Hematopoietic multipotent progenitor cell treated with erythropoietin and hydrocortisone succinate and interleukin-3 and kit ligand, for 6 days (in vitro differentiated cells): Measurements from ENCODE around the gene ASIC4.
A peak's percentile ranks its signal among the peaks of the same experiment; 100 is the strongest.

Experiments
- DNase-seq: peaks from one replicate; pipeline ENCODE4 v3.0.0-alpha.2; 2015

The ASIC4 gene

DNA sequence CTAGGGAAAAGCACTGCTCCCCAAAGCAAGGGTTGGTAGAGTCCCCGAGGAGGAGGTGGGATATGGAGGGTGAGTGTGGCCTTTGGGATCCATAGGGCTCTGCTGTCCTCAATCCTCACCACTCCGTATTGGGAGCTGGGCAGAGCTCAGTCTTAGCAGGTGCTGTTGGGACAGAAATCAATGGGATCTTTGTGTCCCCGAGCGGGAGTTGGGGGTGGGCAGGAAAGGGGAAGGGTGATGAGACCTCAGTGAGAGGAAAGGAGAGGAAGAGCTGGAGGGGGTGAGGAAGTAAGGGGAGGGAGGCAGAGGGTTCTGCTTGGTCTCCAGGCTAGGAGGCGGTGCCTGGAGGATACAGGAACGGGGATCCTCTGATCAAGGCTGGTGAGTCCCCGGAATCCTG lies 2.6 kb downstream of the ASIC4 start:
- DNase-seq, result no peak

- DNase-seq, result no peak
Measured at GRCh38 chr2:219517954-219518778, 3.9 kb downstream of the ASIC4 start.

DNA sequence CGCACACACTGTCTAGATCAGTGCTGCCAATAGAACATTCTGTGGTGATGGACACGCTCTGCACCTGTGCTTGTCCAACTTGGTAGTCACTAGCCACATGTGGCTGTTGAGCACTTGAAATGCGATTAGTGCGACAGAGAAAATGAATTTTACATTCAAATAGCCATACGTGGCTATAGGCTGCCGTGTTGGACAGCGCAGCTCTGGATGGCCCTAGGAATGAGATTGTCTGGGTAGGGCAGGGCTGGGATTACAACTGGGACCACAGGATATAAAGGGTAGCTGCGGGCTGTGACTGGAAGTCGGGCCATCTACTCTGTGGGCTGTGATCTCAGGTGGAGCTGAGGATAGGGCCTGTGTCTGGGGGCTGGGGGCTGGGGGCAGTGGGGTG lies 5.2 kb downstream of the ASIC4 start:
- no peak for DNase-seq

GRCh38 chr2:219520079-219520478 lies 5.8 kb downstream of the ASIC4 start:
- DNase-seq, result peak; percentile 67

DNA sequence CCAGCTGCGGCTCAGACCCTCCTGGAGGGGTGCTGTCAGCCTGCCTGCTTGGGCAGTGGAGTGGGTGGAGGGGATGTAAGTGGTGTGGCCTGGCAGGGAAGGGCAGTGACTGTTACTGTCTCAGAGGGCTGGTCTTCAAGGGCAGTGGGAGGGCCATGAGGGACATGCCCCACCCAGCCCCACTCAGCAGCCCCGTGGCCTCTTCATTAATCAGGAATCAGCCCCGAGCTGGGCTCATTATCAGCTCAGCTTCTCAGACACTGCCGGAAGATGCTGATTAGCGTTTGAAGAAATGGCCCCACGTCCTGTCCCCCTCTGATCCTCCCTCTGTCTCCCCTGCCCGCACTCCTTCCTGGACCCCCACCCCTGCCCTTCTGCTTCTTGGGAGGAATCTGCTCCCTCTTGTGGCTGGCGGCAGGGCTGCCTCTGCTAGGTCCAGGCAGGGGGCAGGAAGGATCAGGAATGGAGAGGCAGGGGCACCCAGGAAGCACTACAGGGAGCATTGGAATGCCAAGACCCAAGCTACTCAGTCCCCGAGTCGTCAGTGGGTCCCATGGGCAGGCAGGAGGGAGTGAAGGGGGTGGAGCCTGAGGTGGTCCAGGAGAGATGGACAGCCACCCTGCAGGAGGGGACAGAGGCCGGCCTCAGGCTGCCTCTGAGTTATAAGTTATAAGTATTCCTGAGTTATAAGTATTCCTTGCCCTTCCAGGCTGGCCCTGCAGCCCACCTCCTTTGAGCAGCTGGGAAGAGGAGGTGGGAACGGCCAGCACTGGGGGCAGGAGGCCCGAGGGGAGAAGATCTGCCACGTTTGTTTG lies 7.0 kb downstream of the ASIC4 start:
- DNase-seq, result peak; percentile 83

- DNase-seq, result peak; percentile 50
Measured at GRCh38 chr2:219522111-219523030, 8.1 kb downstream of the ASIC4 start.

DNA sequence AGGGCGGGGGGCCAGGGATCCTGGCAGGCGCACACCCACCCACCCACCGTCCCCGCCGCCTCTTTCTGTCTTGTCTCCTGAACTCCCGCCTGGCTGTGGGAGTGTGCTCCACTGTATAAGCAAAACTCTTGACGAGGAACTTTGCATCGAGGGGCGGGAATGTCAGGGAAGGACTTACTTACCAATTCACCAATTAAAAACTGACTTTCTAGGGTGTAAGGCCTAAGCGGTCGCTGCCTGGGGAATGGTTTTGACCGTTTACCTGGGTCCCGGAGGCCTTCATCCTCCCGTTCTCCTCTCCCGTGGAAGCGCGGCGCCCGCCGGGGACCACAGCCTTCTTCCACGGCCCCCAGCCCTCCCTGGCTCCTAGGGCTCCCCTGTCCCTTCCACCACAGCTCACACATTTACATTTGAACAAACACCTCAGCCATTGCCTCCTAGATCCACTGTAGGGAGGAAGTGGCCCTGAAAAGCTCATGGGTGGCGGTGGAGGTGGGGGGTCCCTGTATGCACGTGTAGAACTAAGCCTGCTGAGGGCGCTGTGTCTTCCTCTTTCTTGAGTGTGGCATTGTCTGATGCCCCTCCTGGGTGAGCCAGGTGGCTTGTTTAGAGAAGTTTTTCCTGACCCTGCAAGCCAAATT lies 8.9 kb downstream of the ASIC4 start:
- DNase-seq, result peak; percentile 42

DNA sequence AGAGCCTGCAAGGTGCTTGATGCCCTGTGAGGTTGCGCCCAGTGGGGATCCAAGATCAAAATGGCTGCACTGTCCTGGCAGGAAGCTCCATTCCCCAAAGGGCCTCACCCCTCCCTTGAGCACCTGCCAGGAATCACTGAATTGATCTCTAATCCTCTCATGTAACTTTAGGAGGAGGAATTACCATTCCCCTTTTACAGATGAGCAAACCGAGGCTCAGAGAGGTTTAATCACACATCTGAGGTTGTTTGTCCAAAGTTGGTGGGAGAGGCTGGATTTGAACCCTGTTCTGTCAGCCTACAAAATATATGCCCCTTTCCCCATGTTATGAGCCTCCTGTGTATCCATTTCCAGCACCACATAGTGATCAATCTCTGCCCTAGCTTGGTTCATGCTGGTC lies 10.5 kb downstream of the ASIC4 start:
- no peak for DNase-seq

DNA sequence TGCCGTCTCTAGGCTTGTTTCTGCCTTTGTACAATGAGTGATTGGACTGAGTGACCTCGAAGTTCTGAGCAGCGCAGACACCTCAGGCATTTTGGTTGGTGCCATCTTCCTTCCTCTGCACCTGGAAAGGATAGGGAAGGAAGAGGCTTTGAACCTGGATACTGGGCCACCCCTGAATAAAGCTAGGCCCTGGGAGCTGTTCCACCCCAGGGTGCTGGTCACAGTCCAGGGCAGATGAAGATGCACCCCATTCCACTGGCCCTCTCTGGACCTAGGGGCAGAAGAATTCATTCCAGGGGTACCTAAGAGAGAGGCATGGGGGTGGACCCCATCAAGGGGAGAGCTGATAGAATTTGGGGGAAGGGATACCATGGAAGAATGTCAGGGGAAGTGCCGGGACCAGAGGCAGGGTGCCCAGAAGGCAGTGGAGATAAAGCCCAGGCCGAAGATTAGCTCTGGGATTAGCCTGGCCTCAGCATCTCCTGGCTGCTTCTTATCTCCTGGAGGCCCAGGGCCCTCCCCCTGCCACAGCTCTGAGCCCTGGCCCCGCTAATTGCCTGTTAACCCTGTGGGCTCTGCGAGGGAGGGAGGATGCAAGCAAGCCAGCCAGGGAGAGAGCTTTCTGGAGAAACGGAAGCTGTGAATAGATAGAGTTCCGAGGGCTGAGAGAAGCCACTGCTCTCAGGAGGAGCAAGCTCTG lies 11.4 kb downstream of the ASIC4 start:
- DNase-seq, result peak; percentile 90

DNA sequence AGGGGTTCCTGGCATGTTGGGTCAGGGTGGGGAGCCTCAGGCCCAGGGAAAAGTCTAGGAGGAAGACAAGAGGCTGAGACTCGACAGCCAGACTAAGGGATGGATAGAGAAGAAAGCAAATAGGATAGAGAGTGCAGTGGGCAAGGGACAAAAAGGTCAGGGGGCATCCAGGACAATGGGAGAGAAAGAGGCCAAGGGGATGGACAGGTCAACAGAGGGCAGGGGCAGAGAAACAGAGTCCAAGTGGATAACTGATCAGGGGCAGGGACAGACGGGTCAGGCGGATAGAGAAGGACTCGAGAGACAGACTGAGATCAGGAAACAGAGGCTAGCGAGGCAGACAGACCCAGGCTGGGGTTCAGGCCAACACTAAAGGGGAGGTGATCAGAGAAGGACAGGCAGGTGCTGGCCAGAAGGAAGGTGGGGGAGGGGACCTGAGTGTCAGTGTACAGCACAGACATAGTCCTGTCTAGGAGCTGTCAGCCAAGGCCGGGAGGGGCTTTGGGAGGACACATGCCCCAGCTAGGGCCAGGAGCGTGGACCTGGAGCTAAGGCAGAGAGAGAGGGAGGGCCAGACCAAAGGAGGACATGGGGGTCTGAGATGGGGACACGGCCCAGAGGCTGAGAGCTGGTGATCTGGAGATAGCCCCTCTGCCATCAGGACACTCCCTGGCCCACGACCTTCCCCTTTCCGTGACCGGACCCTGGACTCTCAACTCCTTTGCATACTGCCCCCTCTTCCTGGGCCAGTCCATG lies 12.2 kb downstream of the ASIC4 start:
- no peak for DNase-seq

DNA sequence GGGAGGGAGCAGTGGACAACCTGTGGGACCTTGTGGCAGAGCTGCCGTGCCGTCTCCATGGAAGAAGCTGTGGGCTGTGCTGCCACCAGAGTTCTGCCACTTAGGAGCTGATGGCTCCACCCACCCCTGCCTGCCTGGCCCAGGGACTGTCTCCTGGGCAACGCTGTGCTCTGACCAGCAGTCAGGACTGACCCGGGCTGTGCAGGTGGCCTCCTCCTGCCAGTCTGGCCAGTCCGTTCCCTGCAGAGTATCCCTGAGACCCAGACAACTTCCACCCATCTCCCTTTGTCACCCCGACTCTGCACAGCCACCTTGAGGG lies 12.8 kb downstream of the ASIC4 start:
- DNase-seq, result no peak

GRCh38 chr2:219527472-219527871 lies 13.2 kb downstream of the ASIC4 start:
- DNase-seq, result no peak

GRCh38 chr2:219530048-219530963 lies 16.0 kb downstream of the ASIC4 start:
- peak; percentile 93 for DNase-seq

- no peak for DNase-seq
Measured at GRCh38 chr2:219531639-219532377, 17.5 kb downstream of the ASIC4 start.

DNA sequence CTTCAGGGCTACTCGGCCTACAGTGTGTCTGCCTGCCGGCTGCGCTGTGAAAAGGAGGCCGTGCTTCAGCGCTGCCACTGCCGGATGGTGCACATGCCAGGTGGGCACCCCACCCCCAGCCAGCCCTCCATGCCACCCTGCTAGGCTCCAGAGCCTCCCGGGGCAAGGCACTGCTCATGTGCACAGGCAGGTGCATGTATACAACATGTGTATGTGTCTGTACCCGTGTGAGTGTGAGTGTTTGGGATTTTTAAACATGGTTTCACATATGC lies 18.0 kb downstream of the ASIC4 start:
- no peak for DNase-seq

DNA sequence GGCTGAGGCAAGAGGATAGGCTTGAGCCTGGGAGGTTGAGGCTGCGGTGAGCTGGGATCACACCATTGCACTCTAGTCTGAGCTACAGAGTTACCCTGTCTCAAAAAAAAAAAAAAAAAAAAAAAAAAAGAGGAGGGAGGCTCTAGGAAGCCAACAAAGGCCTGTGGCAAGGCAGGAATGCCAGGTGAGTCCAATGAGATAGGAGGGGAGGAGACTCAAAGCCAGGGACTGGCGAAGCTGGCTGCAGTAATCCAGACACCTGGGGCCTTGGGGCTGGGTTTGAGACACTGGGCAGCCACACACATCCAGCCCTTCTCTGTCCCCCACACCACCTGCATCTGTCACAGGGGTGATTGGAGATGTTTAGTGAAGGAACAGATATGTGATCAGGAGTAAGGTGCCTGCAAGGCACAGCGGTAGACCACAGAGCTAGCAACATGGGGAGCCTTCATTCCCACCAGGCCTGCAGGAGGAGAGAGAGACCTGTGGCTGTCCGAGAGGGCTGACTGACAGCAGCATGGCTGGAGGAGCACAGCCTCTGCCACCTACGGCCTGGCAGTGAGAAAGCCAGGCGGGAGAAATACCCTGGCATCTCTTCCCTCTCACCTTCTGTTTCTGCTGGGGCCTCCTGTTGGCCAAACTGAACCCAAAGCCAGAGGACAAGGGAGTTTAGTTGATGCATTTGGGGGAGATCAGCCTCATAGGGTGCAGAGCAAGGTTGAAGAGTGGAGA lies 19.8 kb downstream of the ASIC4 start:
- DNase-seq, result no peak

DNA sequence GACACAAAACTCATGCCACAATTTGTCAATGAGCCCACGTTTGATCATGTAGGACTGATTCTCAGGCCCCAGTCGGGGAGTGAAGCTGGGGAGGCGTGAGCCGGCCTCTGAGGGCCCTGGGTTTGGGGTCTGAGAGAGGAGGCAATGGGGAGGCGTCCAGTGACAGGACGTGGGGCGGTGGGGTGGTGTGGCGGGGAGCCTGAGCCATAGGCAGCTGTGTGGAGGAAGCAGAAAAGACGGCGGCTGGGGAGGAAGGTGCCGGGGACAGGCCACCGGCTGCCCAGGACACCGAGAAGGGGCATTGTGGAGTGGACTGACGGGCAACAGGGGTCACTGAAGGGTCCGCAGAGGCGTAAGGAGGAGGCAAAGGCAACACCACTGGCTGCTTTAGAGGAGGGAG lies 22.1 kb downstream of the ASIC4 start:
- no peak for DNase-seq

- DNase-seq, result no peak
Measured at GRCh38 chr2:219536967-219537366, 22.7 kb downstream of the ASIC4 start.
